HG02642 (cell line): ENCODE results near the gene PRR23B.
"Not testable (repeated sequence)": the region's sequence is repeated elsewhere in the genome, so short reads cannot be mapped to it uniquely, and the experiment has no call there.

Source experiments
- ATAC-seq: cut with Tn5 transposase; IDR thresholded peaks from one replicate; pipeline ENCODE4 v1.9.1; 2021; ENCODE audit warnings: mild to moderate bottlenecking; ENCODE audit not compliant: unreplicated experiment, poor library complexity

Gene PRR23B

GRCh38 chr3:139020868-139021234 lies at the start of gene PRR23B:
Gene PRR23B, minus strand, starts transcription at chr3:139020926. Its CDS starts 265 bp downstream, at chr3:139020661.
- ATAC-seq: no peak

GRCh38 chr3:139062918-139063317 lies 42.2 kb upstream of the PRR23B start:
- ATAC-seq: no peak

DNA sequence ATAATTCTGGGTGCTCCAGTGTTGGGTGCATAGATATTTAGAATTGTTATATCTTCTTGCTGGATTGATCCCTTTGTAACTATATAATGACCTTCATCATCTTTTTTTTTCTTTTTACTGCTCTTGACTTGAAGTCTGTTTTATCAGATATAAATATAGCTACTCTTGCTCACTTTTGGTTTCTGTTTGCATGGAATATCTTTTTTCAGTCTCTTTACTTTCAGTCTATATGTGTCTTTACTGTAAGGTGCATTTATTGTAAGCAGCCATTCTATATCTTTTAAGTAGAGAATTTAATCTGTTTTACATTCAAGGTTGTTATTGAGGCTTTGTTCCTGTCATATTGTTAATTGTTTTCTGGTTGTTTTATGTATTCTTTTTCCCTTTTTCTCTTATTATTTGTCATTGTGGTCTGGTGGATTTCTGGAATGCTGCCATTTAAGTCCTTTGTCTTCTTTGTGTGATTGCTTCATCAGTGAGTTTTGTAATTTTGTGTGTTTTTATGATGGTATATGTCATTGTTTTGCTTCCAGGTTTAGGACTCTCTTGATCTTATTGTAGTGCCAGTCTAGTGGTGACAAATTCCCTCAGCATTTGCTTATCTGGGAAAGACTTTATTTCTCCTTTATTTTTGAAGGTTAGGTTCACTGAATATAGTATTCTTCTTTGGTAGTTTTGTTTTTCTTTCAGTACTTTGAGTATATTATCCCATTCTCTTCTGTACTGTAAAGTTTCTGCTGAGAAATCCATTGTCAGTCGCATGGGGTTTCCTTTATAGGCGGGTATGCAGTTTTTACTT lies 32.3 kb upstream of the PRR23B start:
- ATAC-seq: no peak

DNA sequence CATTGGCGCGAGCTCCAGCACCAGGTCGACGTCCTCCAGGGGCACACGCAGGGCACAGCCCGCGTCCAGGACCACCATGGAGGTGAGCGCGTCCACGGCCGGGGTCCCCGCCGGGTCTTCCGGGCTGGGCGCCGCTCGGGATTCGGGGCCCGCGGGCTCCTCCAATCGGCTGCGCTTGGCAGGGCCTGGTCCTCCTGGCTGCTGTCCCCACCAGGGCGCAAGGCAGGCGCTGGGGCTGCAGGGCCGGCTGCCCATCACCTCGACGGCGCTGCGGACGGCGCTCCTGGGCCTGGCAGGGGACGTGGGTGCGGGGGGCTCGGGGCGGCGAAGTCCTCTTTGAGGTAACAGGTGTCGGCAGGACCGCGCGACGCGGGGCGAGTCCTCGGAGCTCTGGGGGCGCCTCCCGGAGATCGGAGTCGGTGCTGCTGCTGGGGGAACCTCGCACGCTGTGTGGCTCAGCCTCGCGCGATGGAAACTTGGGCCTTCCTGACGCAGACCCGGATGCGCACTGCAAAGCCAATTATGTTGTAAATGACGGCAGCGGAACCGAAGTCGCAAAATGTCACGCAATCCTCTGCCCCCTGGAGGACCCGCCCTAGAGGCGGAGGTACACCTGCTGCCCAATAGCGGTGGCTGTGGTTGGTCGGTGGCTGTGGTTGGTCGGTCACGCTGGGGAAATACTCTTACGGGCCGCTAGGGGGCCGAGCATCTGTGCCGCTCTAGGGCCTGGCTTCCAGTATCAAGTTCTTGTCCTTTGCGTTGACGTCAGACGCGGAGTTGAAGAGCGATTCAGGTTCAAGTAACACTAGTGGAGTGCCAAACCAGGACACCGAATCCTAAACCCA lies 23.9 kb upstream of the PRR23B start, which contains the start of gene PRR23C:
Gene PRR23C, minus strand, starts transcription at position 527 of the 845 bp plus-strand sequence. Its CDS starts 272 bp downstream, at position 255.
- ATAC-seq: no peak

DNA sequence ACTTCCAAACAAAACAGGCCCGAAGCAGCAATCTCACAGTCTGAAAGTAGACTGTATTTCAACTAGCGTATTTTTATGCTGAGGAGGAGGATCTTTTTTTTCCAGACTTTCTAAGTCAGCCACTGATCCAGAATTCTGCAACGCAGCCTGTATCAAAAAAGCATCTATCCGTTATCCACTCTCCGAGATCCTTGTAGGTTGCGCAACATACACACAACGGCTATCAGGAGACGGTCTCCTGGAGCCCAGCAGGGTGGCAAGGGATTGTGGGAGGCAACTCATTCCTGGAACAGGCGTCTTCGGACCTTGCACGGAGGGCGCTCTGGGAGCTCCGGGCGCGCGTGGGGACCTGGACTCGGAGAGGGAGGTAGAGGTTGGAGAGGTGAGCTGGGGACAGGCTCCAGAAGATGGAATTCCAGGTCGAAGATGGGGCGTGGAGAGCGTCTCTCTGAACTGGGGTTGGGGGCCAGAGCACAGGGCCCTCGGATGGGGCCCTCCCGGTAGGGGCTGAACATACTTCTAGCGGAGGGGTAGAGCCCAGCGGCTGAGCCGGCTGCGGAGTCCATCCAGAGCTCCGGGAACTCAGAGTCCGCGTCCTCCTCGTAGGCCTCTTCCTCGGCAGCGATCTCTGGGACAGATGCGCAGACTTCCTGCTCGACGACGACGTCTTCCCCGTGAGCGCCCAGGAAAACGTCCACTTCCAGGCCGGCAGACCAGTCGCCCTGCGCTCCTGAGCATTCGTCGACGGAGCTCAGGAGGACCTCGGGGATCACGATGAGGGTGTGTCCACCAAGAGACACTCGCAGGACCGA lies 23.0 kb upstream of the PRR23B start:
- ATAC-seq: no peak

GRCh38 chr3:139037478-139037877 lies 16.8 kb upstream of the PRR23B start:
- ATAC-seq: no peak

- ATAC-seq: no peak
Measured at GRCh38 chr3:139032326-139033002, 11.7 kb upstream of the PRR23B start.

DNA sequence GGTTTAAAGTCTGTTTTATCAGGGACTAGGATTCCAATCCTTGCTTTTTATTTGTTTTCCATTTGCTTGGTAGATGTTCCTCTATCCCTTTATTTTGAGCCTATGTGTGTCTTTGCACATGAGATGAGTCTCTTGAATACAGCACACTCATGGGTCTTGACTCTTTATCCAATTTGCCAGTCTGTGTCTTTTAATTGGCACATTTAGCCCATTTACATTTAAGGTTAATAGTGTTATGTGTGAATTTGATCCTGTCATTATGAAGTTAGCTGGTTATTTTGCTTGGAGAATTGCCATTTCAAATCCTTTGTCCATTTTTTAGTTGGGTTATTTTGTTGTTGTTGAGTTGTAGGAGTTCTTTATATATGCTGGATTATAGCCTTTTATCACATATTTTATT lies 9.8 kb upstream of the PRR23B start:
- ATAC-seq: not testable (repeated sequence)

DNA sequence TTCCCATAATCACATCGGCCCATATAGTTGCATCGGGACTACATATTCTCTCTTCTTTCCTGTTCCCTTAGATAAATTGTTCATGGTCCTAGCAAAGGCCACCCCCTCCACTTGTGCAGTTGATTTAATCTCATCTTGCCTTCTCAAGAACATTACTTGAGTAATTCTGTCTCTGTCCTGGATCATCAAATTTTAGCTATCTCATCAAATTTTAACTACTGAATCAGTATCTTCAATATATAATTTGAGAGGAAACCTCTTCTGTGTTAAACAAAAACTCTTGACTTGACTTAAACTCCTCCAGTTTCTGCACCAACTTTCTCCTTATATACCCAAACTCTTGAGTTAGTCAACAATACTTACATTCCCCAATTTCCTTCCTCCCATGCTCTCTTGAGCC lies 4.2 kb upstream of the PRR23B start:
- no peak for ATAC-seq

DNA sequence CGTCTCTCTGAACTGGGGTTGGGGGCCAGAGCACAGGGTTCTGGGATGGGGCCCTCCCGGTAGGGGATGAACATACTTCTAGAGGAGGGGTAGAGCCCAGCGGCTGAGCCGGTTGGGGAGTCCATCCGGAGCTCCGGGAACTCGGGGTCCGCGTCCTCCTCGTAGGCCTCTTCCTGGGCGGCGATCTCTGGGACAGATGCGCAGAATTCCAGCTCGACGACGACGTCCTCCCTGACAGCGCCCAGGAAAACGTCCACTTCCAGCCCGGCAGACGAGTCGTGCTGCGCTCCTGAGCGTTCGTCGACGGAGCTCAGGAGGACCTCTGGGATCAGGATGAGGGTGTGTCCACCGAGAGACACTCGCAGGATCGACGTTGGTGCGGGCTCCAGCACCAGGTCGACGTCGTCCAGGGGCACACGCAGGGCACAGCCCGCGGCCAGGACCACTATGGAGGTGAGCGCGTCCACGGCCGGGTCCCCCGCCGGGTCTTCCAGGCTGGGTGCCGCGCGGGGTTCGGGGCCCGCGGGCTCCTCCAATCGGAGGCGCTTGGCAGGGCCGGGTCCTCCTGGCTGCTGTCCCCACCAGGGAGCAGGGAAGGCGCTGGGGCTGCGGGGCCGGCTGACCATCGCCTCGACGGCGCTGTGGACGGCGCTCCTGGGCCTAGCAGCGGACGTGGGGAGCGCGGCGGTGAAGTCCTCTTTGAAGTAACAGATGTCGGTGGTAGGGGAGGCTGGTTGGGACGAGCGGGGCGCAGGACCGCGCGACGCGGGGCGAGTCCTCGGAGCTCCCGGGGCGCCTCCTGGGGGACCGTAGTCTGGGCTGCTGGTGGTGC lies 474 bp downstream of the PRR23B start:
- no peak for ATAC-seq

- no peak for ATAC-seq
Measured at GRCh38 chr3:139016430-139017048, 4.2 kb downstream of the PRR23B start.

- ATAC-seq: no peak
Measured at GRCh38 chr3:139006051-139006716, 14.5 kb downstream of the PRR23B start, which contains the start of gene PRR23A. Gene PRR23A, minus strand, starts transcription at chr3:139006268. Its CDS starts 0 bp downstream, at chr3:139006268.

- ATAC-seq: no peak
Measured at GRCh38 chr3:139005356-139005993, 15.3 kb downstream of the PRR23B start.

- no peak for ATAC-seq
Measured at GRCh38 chr3:138995706-138996105, 25.0 kb downstream of the PRR23B start.

- no peak for ATAC-seq
Measured at GRCh38 chr3:138987181-138987580, 33.5 kb downstream of the PRR23B start.

DNA sequence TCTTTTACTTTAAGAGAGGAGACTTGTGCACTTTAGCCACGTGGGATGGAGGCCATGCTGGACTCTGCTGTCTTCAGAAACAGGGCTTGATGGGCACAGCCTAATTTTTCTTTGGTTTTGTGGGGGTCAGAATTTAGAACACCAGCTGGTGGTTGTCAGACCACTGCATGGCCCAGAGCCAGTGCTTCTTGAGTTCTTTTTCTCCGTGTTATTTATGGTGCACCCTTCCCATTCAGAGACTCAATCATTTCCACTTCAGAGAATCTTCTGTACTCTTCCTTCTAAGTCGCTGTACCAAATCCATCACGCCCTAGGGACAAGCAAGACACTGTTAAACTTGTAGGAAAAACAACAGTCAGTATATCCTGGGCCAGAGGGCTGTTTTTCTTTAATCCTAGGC lies 34.8 kb downstream of the PRR23B start:
- no peak for ATAC-seq

DNA sequence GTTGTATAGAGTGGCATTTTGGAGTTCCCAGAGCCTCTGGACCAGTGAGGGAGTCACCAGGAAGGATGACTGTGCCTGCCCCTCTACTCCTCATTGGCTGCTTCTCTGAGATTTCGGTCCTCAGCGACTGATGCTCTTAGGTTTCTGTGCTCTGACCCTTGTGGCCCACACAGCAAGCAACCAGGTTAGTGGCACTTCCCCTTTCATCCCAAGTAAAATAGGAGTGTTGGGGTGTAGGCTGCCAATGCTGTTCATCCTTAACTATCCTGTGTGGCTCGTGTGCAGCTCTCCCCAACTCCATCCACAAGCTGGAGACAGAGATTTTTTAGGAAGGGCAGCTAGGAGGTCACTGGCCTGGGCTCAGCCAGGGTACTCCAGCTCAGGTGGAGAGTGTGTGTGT lies 35.9 kb downstream of the PRR23B start:
- ATAC-seq: no peak

DNA sequence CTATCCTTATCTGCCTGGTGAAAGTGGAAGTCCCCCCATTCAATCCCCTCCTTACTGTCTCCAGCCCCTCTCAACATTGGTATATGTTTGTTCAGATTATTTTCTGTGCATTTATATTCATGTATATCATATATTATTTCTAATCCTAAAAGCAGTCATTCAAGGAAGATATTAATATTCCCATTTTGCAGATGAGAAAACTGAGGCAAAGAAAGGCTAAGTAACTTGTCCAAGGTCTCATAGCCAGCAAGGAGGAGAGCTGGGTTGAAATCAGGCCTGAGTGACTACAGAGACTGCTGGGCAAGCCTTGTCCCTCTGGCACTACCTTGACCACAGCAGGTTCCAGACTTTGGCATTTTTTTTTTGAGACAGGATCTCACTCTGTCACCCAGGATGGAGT lies 44.7 kb downstream of the PRR23B start:
- no peak for ATAC-seq
